ENCODE data around the gene FGL2. TPM values are rescaled to one million over a fixed set of nuclear protein-coding genes. Genes with fewer than 3 reads are reported as not detected.

Gene FGL2, protein sequence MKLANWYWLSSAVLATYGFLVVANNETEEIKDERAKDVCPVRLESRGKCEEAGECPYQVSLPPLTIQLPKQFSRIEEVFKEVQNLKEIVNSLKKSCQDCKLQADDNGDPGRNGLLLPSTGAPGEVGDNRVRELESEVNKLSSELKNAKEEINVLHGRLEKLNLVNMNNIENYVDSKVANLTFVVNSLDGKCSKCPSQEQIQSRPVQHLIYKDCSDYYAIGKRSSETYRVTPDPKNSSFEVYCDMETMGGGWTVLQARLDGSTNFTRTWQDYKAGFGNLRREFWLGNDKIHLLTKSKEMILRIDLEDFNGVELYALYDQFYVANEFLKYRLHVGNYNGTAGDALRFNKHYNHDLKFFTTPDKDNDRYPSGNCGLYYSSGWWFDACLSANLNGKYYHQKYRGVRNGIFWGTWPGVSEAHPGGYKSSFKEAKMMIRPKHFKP
- 0.09 and 0.30 TPM in 2 replicates for total RNA-seq

GRCh38 chr7:77199013-77199966, at the start of gene FGL2:
TSS of gene FGL2 (minus strand) at chr7:77199819. CDS start at chr7:77199793, 26 bp downstream.

Other genes with a start within 250 kb of the FGL2 start
- not detected in 2 replicates for gene SPDYE17, start 167.5 kb downstream of the FGL2 start, total RNA-seq
- gene SPDYE18, start 137.3 kb downstream of the FGL2 start, total RNA-seq: 0.14 TPM in 1 of 2 replicates, not detected in the other
- gene CCDC146, start 77.2 kb downstream of the FGL2 start, total RNA-seq: 1.5 and 2.5 TPM in 2 replicates
- 9.5 and 14.6 TPM in 2 replicates for gene GSAP, start 216.5 kb upstream of the FGL2 start, total RNA-seq

All from smooth muscle cell of the umbilical artery (primary cell).